ENCODE data around the gene GALNT2.

The GALNT2 gene

DNA sequence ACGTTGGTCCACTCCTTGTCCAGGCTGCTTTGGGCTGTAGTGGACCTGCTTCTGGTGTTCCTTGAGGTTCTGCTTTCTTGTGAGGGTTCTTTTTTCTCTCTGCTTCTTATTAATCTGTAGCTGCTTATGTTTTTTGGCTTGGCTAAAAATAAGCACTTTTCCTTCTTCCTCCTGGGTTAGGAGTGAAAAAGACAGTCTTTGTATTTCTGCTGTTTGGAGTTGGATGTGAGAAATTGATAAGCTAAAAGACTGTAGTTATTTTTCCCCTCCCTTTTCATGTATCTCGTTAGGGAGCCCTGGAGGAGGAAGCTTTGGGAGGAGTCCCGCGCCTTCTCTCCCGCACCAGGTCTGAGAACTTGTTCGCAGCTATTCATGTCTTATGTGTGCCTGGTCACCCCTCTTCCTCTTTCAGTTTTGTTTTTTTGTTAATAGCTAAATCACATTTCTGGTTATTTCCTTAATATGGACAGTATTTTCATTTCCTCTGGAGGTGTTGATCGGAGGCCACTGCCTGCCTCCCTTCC, 79.0 kb downstream of the GALNT2 start:
- no peak for DNase-seq (ENCODE audit: low read depth, low spot score)

- DNase-seq (ENCODE audit: low read depth, low spot score), result no peak
These were observed 79.7 kb downstream of the GALNT2 start for GRCh38 chr1:230146709-230147108.

DNA sequence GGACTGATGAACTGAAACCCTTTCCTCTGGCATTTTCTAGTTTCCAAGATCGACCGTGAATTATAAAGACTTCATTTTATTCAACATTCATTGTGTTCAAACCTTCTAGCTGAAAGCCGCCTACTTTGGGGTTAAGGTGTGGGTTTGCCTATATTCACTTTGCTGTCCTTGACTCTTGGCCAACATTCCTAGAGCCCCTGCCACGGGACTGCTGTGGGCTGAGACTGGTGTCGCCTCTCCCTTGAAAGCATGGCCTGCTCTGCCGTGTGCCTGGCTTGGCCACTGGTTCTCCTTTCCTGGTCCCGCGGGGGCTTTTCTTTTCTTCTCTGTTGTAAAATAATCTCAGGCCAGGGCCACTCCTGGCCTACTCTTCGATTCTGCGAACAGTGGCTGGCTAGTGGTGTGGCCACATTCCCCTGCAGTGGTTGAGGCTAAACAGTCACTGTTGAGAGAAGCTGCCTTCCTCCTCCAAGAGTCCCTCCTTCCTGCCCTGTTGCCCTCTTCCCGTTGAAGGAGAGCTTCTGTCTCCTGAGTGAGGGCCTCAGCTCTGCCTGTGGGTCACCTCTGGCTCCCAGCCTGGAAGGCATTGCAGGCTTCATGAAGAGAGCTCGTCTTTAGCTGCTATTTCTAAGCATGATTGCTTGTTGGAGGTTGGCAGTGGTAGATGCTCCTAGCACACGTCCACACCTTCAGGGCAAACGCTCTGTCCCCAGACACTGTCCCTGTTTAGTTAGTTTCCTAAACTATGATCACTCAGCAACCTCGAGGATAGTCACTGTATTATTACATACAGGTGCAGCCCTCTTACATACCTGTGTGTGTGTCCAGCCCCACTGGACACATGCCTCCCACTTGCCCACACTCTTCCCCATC, 80.5 kb downstream of the GALNT2 start:
- no peak for DNase-seq (ENCODE audit: low read depth, low spot score)

DNA sequence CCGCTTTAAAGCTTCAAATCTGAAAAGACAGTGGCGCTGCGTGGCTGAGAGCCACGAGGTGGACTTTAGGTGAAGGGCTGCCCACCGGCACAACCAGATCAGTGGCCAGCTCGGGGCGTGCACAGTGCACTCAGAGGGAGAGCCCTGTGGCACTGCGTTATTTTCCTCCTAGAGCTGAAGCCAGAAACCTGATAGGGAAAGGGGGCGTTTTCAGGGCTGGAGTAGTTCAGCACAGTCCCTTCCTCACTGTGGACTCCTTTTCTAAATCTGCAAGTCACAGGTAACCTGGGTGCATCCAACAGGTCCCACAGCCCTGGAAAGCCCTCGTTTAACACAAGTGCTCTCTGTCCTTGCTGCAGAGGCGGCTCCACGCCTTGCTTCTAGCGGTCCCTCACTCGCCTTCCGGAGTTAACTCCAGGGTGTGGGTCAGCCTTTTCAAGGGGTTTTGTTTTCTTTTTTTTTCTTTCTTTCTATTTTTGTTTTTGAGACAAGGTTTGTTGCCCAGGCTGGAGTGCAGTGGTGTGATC, 81.2 kb downstream of the GALNT2 start:
- no peak for DNase-seq (ENCODE audit: low read depth, low spot score)

- DNase-seq (ENCODE audit: low read depth, low spot score), result no peak
These were observed 81.9 kb downstream of the GALNT2 start for GRCh38 chr1:230148768-230149469.

DNA sequence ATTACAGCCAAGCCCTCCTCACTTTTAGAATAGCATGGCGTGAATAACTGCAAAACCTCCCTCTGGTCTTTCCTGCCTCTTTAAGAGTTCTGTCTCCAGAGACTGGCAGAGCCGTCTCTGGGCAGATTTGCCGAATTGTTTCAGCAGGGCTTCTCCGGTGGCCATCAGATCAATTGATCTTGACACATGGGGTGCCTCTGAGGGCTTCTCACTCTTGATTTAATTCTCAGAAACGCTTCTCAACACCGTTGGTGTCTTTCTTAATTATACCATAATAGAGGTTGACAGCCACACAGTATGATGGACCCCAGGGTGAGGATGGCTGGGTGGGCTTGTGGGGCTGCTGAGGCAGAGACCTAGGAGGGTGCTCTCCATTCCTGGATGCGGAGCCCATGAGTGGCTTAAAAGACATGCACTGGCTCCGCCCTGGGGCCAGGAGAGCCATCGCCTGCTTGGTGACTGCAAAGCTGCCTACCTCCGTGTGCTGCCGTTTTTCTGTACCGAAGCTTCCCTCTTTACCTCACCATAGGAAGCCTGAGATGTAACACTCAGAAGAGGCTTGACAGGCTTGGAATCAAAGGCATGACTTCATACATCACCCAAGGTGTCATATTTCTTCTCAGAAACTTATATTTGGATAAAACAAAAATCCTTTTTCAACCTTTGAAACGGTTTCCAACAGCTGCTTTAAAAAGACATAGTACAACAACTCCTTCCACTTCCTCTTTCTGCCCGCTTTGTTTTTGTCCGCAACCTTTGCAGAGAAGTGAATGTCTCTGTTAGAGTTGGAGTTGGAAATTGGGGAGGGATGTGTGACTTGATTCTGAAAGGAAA, 82.9 kb downstream of the GALNT2 start:
- DNase-seq (ENCODE audit: low read depth, low spot score), result no peak

- DNase-seq (ENCODE audit: low read depth, low spot score), result no peak
These were observed 83.6 kb downstream of the GALNT2 start for GRCh38 chr1:230150615-230151014.

- no peak for DNase-seq (ENCODE audit: low read depth, low spot score)
These were observed 85.0 kb downstream of the GALNT2 start for GRCh38 chr1:230151924-230152468.

- DNase-seq (ENCODE audit: low read depth, low spot score), result no peak
These were observed 86.0 kb downstream of the GALNT2 start for GRCh38 chr1:230152999-230153398.

- no peak for DNase-seq (ENCODE audit: low read depth, low spot score)
These were observed 86.7 kb downstream of the GALNT2 start for GRCh38 chr1:230153641-230154296.

DNA sequence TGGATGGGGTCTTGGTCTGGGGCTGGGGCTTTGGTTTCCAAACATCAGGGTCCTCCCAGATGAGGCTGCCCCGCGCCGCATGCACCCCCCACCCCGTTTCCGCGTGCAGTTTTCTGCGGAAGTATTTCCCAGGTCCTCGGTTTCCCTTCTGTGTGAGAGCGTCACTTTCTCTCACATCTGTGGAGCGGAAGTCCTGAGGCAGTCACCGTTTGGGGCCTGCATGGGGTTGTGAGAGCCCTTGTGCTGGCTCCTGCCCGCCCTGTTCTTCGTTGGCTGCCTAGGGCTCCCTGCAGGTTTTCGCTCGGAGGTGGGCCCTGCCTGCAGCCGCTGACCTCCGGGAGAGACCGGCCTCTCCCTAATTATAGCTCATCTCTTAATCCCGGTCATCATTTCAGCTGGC, 88.0 kb downstream of the GALNT2 start:
- no peak for DNase-seq (ENCODE audit: low read depth, low spot score)

DNA sequence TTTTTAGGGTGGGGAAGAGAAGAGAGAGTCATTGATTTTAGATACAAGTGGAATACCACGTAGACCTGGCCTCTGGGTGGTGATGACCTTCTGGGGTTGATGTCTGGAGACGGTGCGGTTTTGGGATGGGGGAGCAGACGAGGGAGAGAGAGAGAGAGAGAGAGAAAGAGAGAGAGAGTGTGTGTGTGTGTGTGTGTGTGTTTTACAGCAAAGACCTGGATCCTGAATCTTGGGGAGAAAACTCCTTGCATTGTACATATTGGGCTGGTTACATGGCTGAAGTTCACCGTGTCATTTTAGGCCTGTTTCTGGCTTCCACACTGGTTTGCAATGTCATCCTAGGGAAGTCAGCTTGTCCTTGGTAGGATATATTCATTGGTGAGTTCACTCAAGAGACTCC, 89.0 kb downstream of the GALNT2 start:
- DNase-seq (ENCODE audit: low read depth, low spot score), result no peak

- no peak for DNase-seq (ENCODE audit: low read depth, low spot score)
These were observed 89.5 kb downstream of the GALNT2 start for GRCh38 chr1:230156536-230156935.

GRCh38 chr1:230157420-230158390, 90.7 kb downstream of the GALNT2 start:
- DNase-seq (ENCODE audit: low read depth, low spot score), result no peak

DNA sequence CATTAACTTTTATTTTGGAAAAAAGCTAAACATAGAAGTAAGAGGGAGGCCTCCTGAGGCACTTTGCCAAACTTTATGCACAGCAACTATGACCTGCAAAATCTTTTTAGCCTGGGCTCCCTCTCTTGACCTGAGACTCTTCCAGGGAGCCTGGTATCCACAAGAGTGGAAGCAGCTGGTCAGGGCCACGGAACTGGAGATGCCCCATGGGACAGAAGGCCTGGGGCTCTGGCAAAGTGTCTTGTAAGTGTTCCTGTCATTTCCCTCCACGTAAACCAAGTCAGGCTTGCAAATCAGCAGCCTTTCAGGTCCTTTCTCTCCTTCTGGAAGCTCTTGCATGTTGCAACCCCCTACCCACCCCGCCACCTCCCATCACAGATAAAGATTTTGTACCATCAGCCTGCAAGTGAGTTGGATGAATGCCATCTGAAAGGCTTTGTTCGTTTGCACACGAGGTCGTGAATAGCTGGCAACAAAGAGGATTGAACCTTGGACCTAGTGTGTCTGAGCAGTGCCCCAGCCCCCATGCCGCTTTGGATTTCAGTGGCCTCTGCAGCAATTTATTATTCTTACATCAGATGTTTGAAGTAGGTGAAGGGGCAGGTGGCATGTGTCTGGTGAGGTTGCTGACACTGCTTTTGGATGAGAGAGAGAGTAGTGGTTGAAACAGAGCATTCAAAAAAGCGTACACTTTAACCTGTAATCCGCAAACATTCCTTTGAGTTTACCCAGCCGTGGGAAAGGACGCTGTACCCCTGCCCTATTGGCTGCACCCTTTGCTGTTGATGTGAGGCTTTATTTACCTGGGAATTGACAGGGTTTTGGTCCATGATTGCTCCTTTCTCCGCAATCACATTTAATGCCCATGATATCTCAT, 91.6 kb downstream of the GALNT2 start:
- DNase-seq (ENCODE audit: low read depth, low spot score), result no peak

DNA sequence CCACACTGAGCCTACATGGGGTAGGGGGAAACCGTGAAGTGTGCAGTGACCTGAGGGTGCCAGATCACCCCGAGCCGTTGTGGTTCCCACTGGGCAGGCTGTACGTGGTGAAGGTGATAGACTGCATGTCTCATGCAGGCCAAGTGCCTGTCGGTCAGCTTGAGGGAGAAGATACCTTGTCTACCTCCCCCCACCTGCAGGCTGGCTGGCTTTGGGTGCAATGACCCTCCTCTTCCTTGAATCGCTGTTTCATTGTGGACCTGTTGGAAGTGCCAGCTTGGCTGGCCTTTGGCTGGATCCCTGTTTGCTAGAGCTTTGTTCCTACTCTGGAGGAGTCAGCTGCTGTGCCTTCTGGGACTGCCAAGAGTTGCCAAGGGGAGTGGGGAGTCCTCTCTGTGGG, 92.5 kb downstream of the GALNT2 start:
- DNase-seq (ENCODE audit: low read depth, low spot score), result no peak

DNA sequence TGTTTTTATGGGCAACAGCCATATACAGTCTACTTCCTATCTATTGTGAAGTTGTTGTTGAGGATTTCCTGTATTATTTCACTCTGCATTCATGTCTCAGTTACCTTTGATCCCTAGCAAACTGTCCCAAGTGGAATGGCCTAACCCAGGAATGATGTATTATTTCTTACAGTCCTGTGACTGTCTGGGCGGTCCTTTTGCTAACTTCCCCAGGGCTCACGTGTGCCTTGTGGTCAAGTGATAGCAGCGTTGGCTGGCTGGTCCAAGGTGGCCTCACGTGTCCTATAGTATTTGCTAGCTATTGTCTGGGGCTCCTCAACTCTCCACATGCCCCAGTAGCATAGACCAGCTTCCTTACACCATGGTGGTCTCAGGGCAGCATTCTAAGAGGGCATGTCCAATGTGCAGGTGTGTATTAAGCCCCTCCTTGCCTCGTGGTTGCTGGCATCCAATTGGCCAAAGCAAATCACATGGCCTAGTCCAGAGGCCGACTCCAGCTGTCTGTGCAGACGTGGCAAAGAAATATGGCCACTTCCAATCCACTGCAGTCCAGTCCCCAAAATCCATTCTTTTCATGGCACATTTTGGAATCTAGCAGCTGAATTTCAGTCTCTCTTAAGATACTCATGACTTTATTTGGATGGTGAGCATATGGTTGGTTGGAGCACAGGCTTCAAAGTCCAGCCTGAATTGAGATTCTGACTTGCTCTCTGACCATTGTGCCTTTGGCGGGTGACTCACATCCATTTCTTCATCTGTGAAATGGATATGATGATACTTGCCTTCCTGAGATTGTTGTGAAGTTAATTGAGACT, 94.1 kb downstream of the GALNT2 start:
- no peak for DNase-seq (ENCODE audit: low read depth, low spot score)

GRCh38 chr1:230163205-230163604, 96.2 kb downstream of the GALNT2 start:
- DNase-seq (ENCODE audit: low read depth, low spot score), result no peak
